NCI-H226 (cell line): ENCODE data around the gene ECI1.
A peak's percentile ranks its signal among the peaks of the same experiment; 100 is the strongest.
"Not testable (repeated sequence)": the region's sequence is repeated elsewhere in the genome, so short reads cannot be mapped to it uniquely, and the experiment has no call there.

Experiments used
- DNase-seq: peaks from one replicate; pipeline ENCODE4 v3.0.0-alpha.2; 2015

ECI1 gene

GRCh38 chr16:2209258-2210008, 42.0 kb downstream of the ECI1 start:
- no peak for DNase-seq

- no peak for DNase-seq
These were observed 42.6 kb downstream of the ECI1 start for GRCh38 chr16:2208772-2209171.

GRCh38 chr16:2208308-2208707, 43.1 kb downstream of the ECI1 start:
- no peak for DNase-seq

- DNase-seq = no peak
These were observed 43.5 kb downstream of the ECI1 start for GRCh38 chr16:2207872-2208271.

GRCh38 chr16:2206780-2207433, 44.5 kb downstream of the ECI1 start:
- DNase-seq = no peak

- DNase-seq = no peak
These were observed 45.0 kb downstream of the ECI1 start for GRCh38 chr16:2206420-2206779.

- DNase-seq = no peak
These were observed 45.4 kb downstream of the ECI1 start for GRCh38 chr16:2205967-2206313.

GRCh38 chr16:2205104-2205966, 46.1 kb downstream of the ECI1 start, which contains the start of gene MLST8:
TSS of gene MLST8 (plus strand) at chr16:2205454. CDS start at chr16:2206086, 632 bp downstream.
- peak; percentile 61 for DNase-seq

- DNase-seq = no peak
These were observed 46.8 kb downstream of the ECI1 start for GRCh38 chr16:2204416-2205103.

GRCh38 chr16:2203119-2203688, 48.2 kb downstream of the ECI1 start:
- DNase-seq = not testable (repeated sequence)

GRCh38 chr16:2200313-2200712, 51.1 kb downstream of the ECI1 start:
- no peak for DNase-seq

GRCh38 chr16:2199621-2200139, 51.7 kb downstream of the ECI1 start:
- no peak for DNase-seq

GRCh38 chr16:2199095-2199494, 52.3 kb downstream of the ECI1 start:
- no peak for DNase-seq

- DNase-seq = no peak
These were observed 53.1 kb downstream of the ECI1 start for GRCh38 chr16:2198283-2198682.

- DNase-seq = no peak
These were observed 53.6 kb downstream of the ECI1 start for GRCh38 chr16:2197765-2198164.

GRCh38 chr16:2196981-2197511, 54.3 kb downstream of the ECI1 start:
- no peak for DNase-seq

GRCh38 chr16:2196162-2196980, 55.0 kb downstream of the ECI1 start, which contains the start of gene CASKIN1:
TSS of gene CASKIN1 (minus strand) at chr16:2196605. CDS start at chr16:2196432, 173 bp downstream.
- no peak for DNase-seq

GRCh38 chr16:2195322-2196161, 55.8 kb downstream of the ECI1 start:
- DNase-seq = no peak

- DNase-seq = peak; percentile 60
These were observed 56.5 kb downstream of the ECI1 start for GRCh38 chr16:2194852-2195321.
